Lower leg skin (tissue), 4 donors: ENCODE measurements around the gene PGF. TPM values are rescaled to one million over a fixed set of nuclear protein-coding genes. Genes with fewer than 3 reads are reported as not detected.

Experiments
- DNase-seq, 2 donors: peaks; one replicate each; pipeline ENCODE4 v3.0.0-alpha.2; 2019; ENCODE audit warnings: low spot score in 2 of 2
- H3K4me3 ChIP-seq: fragments of 200-600 bp; sonication (generic); 2 replicates; pipeline ENCODE4 v1.5.1; 2017; ENCODE audit warnings: mild to moderate bottlenecking, low read depth; ENCODE audit not compliant: poor library complexity, severe bottlenecking
- POLR2A ChIP-seq, 2 donors: fragments of 450-650 bp; IDR thresholded peaks; one replicate each; pipeline ENCODE4 v1.6.1; 2016 to 2017; ENCODE audit warnings: antibody characterized with exemption in 2 of 2, mild to moderate bottlenecking in 1 of 2, moderate library complexity in 1 of 2
- WGBS, 2 donors: methylation state at CpG; one replicate each; pipeline ENCODE4 v1.1.5; 2018; 5-methylcytosine and 5-hydroxymethylcytosine counted together
- intact Hi-C: fragments of 100-400 bp; cut with DNase I; formaldehyde crosslinking; loops from one replicate; pipeline ENCODE4 v1.15.0; 2023; ENCODE audit warnings: low total_unique reads
- total RNA-seq, 4 donors: library from RNA; depleted of rRNA; stranded (reverse); fragments of >200 nt; gene quantifications; one replicate each; pipeline ENCODE4 v1.1.0, GENCODE V29; 2016
- TF ChIP-seq, protein P1 (sequence below), 3 donors: fragments of 450-650 bp; IDR thresholded peaks; one replicate each; pipeline ENCODE4 v1.5.1; 2016; ENCODE audit warnings: antibody characterized with exemption in 3 of 3, mild to moderate bottlenecking in 3 of 3, moderate library complexity in 2 of 3

The PGF gene
- total RNA-seq, 4 donors from 2014 or later: 9.8 to 22.3 (median 14.0) TPM

DNA sequence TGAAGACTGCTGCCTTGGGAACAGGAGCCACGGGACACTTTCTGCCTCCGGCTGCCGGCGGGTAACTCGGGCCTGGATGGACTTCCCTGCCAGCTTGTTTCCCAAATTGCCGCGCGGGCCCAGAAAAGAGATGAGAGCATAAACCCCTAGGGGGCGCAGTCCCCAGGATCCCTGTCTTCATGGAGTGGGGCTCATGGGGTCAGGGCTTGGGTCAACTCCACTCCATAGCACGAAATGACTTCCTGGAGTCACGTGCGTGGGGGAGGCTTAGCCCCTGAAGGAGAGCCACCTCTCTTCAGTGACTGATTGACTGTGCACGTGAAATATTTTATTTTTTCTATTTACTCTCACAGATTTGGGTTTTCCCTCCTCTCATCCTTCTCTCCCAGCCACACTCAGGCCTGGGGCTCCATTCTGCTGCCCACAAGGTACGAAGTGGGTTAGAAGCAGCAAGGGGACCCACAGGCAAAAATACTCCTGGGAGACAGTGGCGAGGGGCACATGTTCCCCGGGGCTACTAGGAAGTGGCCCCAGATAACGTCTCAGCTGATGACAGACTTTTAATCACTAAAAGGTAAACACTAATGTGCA, 10.0 kb downstream of the PGF start:
- TF ChIP-seq POLR2A (IDR thresholded peaks at IDR 0.05): no peak
- TF ChIP-seq, protein P1, sequence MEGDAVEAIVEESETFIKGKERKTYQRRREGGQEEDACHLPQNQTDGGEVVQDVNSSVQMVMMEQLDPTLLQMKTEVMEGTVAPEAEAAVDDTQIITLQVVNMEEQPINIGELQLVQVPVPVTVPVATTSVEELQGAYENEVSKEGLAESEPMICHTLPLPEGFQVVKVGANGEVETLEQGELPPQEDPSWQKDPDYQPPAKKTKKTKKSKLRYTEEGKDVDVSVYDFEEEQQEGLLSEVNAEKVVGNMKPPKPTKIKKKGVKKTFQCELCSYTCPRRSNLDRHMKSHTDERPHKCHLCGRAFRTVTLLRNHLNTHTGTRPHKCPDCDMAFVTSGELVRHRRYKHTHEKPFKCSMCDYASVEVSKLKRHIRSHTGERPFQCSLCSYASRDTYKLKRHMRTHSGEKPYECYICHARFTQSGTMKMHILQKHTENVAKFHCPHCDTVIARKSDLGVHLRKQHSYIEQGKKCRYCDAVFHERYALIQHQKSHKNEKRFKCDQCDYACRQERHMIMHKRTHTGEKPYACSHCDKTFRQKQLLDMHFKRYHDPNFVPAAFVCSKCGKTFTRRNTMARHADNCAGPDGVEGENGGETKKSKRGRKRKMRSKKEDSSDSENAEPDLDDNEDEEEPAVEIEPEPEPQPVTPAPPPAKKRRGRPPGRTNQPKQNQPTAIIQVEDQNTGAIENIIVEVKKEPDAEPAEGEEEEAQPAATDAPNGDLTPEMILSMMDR (IDR thresholded peaks at IDR 0.05): no peak
- 73 to 81% methylated on average over 17 of the region's 17 CpGs for WGBS, 2 donors
- intact Hi-C loops: no loop called here
- no peak for DNase-seq
- no peak overlapping the region for H3K4me3 ChIP-seq

DNA sequence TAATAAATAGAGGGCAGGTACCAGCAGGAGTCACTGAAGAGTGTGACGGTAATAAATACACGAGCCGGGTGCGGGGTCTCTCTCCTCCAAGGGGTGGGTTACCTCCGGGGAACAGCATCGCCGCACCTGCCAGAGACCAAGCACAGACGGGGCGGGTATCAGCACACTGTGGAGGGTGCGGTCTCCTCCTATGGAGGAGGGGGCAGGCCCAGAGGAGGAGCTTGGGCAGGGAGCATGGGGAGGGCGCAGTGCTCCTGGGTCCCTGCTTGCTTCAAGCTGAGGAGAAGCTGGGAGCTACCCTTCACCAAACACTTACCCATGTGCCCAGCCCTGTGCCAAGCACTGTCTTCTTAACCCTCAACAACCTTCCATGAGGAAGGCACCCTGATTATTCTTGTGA, 12.8 kb downstream of the PGF start:
- intact Hi-C loops: no loop called here
- WGBS, 2 donors: 79 to 81% methylated on average over 11 of the region's 11 CpGs
- no peak for DNase-seq
- no peak overlapping the region for H3K4me3 ChIP-seq
- TF ChIP-seq, protein P1 (IDR thresholded peaks at IDR 0.05): no peak
- TF ChIP-seq POLR2A (IDR thresholded peaks at IDR 0.05): no peak

DNA sequence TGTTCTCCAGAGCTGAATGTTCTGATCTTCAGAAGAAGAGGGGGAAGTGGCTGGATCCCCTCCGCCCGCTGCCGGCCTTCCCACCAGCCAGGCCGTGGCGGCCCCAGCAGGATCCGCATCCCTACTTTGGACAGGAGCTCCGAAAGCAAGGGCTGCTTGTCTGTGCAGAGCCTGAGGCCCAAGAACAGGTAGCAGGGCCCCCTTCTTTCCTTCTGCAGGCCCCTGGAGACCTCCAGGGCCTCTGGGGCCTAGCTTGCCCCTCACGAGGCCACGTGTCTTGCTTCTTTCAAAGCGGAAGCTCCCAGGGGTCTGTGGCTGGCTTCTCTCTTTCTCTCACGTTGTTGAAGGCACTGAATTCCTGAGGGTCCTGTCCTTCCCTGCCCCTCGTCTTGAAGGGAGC, 13.2 kb downstream of the PGF start:
- no peak for TF ChIP-seq POLR2A (IDR thresholded peaks at IDR 0.05)
- TF ChIP-seq, protein P1 (IDR thresholded peaks at IDR 0.05): no peak
- intact Hi-C loops: no loop called here
- 73 to 74% methylated on average over 12 of the region's 12 CpGs for WGBS, 2 donors
- no peak for DNase-seq
- H3K4me3 ChIP-seq: no peak overlapping the region

DNA sequence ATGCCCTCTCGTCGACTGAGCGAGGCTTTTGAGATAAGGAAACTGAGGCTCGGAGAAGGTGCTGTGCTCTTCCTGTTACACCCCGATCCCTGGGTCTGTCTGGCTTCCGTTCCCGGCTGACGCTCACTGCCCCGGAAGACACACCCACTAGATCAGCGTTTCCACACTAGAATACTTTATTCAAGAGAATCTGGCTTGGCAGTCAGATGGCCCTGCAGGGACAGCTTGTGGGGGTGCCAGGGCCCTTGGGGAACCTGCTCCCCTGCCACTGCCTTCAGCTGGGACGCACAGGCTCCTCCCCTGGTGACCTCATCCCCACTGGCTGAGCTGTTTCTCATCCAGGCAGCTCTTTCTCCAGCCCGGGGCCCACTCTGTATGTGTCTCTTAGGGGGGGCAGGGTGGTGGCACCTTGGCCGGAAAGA, 13.7 kb downstream of the PGF start:
- 8 to 14% methylated on average over 13 of the region's 13 CpGs for WGBS, 2 donors
- intact Hi-C loops: no loop called here
- peak; percentile 71 to 92 for DNase-seq
- no peak for TF ChIP-seq POLR2A (IDR thresholded peaks at IDR 0.05)
- no peak overlapping the region for H3K4me3 ChIP-seq

DNA sequence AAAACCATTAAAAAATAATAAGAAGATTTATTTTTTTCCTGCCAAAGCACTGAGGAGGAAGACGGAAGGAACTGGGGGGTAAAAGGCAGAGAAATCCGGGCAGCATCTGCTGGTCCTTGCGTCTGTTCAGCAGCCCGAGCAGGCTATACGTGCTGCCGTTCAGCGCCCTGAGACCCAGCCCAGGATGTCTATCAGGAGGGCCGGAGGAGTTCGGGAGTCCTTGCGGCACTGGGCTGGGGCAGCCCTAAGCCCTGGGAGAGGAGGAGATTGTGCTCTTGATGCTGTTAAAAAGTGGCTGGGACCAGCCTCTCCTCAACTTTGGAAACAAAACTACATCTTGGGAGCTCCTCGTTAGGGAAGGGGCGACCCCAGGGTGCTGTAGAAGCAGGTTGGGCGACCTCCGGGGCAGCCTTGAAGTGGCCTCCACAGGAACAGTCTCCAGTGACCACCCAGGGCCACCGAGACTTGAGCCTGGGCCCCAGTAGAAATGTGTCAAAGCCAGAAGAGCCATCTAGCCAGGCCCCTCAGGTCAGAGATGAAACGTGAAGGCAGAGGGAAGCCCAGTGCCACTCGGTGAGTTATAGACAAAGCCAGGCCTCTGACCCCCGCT, 14.3 kb downstream of the PGF start:
- no peak for TF ChIP-seq POLR2A (IDR thresholded peaks at IDR 0.05)
- TF ChIP-seq, protein P1 (IDR thresholded peaks at IDR 0.05): no peak
- WGBS, 2 donors: 86% methylated on average over 18 of the region's 18 CpGs
- no peak overlapping the region for H3K4me3 ChIP-seq
- no peak for DNase-seq
- intact Hi-C loops: no loop called here

DNA sequence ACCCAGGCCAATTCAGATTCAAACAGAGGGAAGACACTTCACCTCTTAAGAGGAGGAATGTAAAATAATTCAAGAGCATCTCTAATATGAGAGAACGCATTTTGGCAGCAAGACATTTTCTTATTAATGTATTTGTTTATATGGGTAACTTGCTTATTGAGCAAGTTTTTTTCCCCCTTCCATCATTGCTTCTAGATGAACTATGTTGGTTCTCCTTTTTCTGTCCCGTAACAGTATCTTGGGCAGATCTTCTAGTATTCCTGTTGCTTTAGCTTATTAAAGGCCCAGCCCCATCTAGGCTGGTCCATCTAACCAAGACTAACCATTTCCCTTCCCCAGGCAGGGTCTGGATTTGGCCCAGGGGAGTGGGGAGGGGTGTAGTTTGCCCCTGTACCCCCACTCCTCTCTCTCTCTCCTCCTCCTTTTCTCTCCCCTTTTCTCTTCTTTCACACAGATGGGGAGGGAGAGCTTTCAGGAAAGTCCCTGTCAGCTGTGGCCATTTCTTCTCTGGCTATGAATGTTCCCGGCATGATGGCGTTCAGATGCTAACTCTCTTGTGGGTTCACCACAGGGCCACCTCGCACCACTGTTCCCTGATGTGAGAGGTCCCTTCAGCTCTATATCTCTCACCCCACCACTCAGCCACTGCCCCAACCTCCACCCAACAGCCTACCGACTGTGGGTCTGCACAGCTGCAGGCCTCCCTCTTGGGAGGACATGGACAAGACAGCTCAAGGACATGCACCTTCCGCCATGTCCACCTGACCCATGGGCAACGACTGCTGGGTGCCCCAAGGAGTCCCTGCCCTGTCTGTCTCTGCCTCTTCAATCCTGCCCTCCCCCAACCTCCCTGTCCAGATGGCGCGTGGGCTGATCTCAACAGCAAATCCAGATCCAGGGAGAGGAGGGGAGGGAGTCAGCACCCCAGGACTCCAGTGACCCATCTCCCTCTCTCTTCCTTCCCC, 16.6 kb downstream of the PGF start:
- intact Hi-C loops: no loop called here
- DNase-seq: no peak
- 92 to 94% methylated on average over 10 of the region's 10 CpGs for WGBS, 2 donors
- no peak overlapping the region for H3K4me3 ChIP-seq
- TF ChIP-seq POLR2A (IDR thresholded peaks at IDR 0.05): no peak
- TF ChIP-seq, protein P1 (IDR thresholded peaks at IDR 0.05): no peak
